H4 (cell line): ENCODE measurements around the gene RRM1. TPM values are rescaled to one million over a fixed set of nuclear protein-coding genes. Genes with fewer than 3 reads are reported as not detected.
"Not testable (repeated sequence)": the region's sequence is repeated elsewhere in the genome, so short reads cannot be mapped to it uniquely, and the experiment has no call there.

Source experiments
- DNase-seq: peaks from one replicate; pipeline ENCODE4 v3.0.0-alpha.2; 2015; ENCODE audit warnings: low spot score
- total RNA-seq: library from RNA; depleted of rRNA; stranded (reverse); fragments of >200 nt; shearing (Covaris generic); gene quantifications from 2 replicates; pipeline ENCODE4 v1.2.3, GENCODE V29; 2014

RRM1 gene
- total RNA-seq, 1 experiment from 2014 or later = 193 TPM

DNA sequence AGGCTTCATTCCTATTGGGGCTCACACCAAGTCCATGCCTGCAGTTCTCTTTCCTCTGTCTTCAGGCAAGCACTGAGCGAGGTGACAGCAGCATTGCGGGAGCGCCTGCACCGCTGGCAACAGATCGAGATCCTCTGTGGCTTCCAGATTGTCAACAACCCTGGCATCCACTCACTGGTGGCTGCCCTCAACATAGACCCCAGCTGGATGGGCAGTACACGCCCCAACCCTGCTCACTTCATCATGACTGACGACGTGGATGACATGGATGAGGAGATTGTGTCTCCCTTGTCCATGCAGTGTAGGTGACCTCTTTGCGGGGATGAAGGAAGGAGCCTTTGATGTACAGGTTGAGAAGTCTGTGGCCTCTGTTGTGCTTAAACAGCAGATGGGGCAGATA lies 11.4 kb upstream of the RRM1 start:
- DNase-seq = no peak

- no peak for DNase-seq
Observed at GRCh38 chr11:4084406-4085125, 10.0 kb upstream of the RRM1 start.

DNA sequence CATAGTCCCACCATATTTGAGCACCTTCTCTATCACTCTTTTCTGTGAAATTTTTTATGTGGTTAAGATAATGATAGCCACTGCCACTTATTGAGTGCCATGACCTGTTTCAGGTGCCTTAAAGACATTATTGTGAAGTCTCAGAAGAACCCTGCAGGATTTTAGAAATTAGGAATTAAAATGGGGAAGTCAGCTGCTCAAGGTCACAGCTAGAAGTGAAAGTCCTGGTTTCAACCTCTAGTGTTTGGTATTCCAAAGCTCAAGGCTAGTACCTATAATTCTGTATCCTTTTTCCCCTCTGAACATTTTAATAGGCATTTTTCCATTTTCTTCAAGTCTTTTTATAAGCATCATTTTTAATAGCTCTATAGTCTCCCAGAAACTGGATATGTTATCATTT lies 9.0 kb upstream of the RRM1 start:
- no peak for DNase-seq

DNA sequence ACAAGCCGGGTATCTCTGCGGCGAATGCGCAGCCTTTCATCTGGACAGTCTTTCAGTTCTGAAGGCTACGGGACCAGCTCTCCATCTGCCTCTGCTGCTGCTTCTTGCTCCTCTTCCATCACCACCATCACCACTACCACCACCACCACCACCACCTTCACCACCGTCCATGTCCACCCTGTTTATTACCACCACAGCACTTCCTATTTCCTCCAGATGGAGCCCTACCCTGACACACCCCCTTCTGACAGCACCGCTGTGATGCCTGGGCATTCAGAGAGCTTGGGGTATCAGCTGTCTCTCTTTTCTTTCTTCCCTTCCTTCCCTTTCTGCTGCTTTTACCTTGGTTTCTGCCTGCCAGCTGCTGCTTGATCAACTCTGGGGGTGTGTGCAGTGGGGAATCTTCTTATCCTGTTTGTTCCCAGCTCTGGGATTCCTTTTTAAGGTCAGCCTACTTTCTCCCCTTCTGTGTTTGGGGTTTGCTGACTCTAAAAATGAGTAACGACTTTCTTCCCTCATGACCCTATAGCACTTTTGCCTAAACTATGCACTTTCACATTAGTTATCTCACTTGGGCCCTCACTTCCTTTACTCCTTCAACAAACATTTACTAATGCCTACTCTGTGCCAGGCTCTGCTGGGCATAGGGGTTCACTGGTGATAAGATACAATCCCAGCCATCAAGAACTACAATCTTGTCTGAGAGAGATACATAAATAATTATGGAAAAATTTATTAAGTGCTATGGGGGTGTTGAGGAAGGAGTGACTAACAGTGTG lies 7.8 kb upstream of the RRM1 start:
- DNase-seq = no peak

DNA sequence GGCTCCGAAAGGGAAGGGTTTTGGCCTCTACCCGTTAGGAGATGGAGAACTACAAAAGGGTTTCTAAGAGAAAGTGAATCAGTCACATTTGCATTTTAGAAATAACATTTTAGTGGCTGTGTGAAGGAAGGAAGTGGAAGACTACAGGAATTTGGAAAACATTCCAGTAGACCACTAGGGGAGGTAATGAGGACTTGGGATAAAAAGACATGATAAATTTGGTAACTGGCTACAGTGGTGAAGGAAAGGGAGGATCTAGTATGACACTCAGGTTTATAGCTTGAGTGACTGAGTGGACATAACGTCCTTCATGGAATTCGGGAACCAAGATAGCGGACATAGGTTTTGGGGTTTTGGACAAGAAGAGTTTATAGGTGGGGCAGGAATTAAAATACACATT lies 7.0 kb upstream of the RRM1 start:
- no peak for DNase-seq

GRCh38 chr11:4090258-4090657 lies 4.3 kb upstream of the RRM1 start:
- no peak for DNase-seq

DNA sequence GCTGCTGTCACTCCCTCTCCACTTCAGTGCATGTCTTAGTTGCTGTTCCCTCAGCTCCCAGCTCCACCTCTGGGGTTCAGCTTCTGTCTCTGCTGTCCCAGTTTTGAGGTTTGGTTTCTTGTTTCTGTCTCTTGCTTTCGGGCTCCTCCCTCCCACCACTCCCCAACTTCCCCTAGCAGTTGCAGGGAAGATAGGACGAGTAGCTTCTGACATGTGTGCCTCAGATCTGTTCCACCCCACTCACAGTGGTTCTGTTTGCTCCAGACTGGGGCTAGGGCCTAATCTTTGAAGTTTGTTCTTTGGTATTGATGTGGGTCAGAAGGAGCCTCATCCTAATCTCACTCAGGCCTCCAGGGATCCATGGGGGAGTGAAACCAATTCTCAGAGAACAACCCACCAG lies 2.6 kb upstream of the RRM1 start:
- DNase-seq = no peak

- DNase-seq = no peak
Observed at GRCh38 chr11:4093519-4094347, 866 bp upstream of the RRM1 start.

GRCh38 chr11:4095509-4096230 lies 1.1 kb downstream of the RRM1 start:
- DNase-seq = peak; percentile 47

GRCh38 chr11:4098026-4098621 lies 3.5 kb downstream of the RRM1 start:
- DNase-seq = no peak

DNA sequence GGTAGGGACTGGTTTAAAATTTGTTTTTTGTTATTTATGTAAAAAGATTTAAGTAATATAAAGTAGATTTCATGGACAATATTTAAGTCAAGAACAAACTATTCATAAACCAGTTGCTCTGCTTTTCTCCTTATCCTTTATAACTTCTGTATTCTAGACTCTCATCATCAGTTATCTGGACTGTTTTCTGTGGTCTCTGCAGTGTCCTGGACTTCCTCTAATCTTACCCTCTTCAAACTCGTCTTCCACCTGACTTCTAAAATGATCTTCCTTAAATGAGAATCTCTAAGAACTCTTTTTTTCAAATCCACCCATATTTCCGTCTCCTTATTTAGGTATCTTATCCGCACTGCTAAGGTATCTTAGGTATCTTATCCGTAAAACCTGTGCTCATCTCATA lies 8.1 kb downstream of the RRM1 start:
- no peak for DNase-seq

- no peak for DNase-seq
Observed at GRCh38 chr11:4103269-4103668, 8.7 kb downstream of the RRM1 start.

GRCh38 chr11:4105916-4106315 lies 11.3 kb downstream of the RRM1 start:
- no peak for DNase-seq

DNA sequence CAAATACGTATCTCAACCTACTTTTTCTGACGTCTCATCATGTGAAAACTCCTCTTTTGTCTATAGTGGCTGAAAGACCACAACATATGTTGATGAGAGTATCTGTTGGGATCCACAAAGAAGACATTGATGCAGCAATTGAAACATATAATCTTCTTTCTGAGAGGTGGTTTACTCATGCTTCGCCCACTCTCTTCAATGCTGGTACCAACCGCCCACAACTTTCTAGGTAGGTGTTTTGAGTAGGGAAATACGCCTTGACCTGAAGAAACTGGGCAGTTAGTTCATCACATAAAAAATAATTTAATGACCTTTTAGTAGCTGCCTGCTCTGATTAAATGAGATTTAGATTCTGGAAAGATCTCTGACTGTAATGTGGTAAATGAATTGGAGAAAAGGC lies 17.2 kb downstream of the RRM1 start:
- DNase-seq = no peak

DNA sequence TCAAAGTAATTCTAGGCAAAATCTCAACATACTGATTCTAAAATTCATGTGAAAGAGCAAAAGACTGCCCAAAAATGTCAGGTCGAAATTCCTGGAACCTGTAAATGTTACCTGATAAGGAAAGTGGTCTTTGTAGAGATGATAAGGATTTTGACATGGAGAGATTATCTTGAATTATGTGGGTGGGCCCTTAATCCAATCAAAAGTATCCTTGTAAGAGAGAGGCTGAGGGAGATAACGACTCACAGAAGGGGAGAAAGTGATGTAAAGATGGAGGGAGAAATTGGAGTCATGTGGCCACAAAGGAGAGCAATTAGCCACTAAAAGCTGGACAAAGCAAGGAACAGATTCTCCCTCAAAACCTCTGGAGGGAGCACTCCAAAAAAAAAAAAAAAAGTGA lies 20.5 kb downstream of the RRM1 start:
- DNase-seq = no peak

- no peak for DNase-seq
Observed at GRCh38 chr11:4118107-4118506, 23.5 kb downstream of the RRM1 start.

- DNase-seq = no peak
Observed at GRCh38 chr11:4123218-4123617, 28.6 kb downstream of the RRM1 start.

DNA sequence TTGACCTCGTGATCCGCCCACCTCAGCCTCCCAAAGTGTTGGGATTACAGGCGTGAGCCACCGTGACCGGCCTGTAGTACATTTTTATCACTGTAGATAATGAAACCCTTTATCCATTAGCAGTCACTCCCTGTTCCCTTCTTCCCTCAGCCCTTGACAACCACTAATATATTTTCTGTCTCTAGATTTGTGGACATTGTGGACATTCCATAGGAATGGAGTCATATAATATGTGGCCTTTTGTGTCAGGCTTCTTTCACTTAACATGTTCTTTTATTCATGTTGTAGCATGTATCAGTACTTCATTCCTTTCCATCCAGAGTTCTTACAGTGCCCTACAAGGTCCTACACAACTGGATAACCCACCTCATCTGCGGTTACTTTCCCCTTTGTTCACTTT lies 30.5 kb downstream of the RRM1 start:
- no peak for DNase-seq

GRCh38 chr11:4127357-4127756 lies 32.8 kb downstream of the RRM1 start:
- no peak for DNase-seq

- DNase-seq = not testable (repeated sequence)
Observed at GRCh38 chr11:4130219-4130618, 35.6 kb downstream of the RRM1 start.

DNA sequence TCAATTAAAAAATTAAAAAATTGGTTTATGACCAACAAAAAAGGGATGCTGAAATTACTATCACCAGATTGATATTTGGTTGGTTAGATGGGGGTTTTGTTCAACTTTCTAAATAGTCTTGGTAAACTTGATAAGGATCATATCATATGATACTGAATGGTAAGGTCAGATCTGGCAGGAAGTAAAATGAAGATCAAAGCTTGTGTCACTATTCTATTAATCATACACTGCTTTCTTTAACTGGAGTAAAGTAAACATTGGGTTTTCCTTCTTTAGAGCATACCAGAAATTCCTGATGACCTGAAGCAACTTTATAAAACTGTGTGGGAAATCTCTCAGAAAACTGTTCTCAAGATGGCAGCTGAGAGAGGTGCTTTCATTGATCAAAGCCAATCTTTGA lies 40.2 kb downstream of the RRM1 start:
- DNase-seq = no peak

DNA sequence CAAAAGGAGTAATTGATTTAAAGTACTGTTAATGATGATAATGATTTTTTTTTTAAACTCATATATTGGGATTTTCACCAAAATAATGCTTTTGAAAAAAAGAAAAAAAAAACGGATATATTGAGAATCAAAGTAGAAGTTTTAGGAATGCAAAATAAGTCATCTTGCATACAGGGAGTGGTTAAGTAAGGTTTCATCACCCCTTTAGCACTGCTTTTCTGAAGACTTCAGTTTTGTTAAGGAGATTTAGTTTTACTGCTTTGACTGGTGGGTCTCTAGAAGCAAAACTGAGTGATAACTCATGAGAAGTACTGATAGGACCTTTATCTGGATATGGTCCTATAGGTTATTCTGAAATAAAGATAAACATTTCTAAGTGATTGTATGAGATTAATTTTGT lies 43.9 kb downstream of the RRM1 start:
- DNase-seq = no peak
